ENCODE measurements around the gene NFATC1.

The NFATC1 gene

DNA sequence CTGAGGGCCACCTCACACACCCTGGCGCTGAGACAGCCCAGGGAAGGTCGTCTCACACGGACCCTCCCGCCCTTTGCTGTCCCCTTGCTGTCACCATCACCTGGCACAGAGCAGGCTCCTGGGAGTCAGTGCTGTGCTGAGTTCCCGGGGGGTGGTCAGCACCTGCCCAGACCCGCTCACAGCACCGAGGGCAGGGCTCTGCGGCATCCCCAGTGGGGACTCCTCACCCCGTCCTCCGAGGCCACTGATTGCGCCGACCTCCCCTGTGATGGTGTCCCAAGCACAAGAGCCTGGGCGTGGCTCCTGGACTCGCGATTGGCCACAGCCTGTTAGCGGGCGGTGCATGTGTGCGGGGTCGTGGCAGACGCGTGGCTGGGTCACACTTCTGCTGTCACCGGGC lies 65.9 kb downstream of the NFATC1 start:
- Histone ChIP-seq H3K27ac (ENCODE audit: low read length) (no peak overlapping the region), H3K9ac (ENCODE audit: low read depth, low read length) (no peak overlapping the region), H3K9me3 (ENCODE audit: insufficient read depth, low read length, severe bottlenecking) (no peaks in the 10 kb centered on the region), H2AFZ (ENCODE audit: low read depth, low read length) (no peak overlapping the region), H3K4me1 (ENCODE audit: insufficient read depth, low read length) (no peaks in the 10 kb centered on the region), H3K79me2 (ENCODE audit: insufficient read depth, low read length) (no peaks in the 10 kb centered on the region), H3K4me2 (ENCODE audit: insufficient read depth, low read length) (no peak overlapping the region), H3K4me3 (ENCODE audit: low read depth in 1 of 2, low read length in 2 of 2) (no peak overlapping the region), H4K20me1 (ENCODE audit: insufficient read depth, low read length) (no peaks in the 10 kb centered on the region; the same call in none of the 2 replicates), H3K27me3 (ENCODE audit: insufficient read depth, low read length, poor library complexity) (no peaks in the 10 kb centered on the region), H3K36me3 (ENCODE audit: insufficient read depth, low read length) (peaks cover 11% of the 10 kb centered on the region)
- DNase-seq (no peak), ATAC-seq (ENCODE audit: insufficient read depth, low read depth) (no peak)
- TF ChIP-seq, protein P1, sequence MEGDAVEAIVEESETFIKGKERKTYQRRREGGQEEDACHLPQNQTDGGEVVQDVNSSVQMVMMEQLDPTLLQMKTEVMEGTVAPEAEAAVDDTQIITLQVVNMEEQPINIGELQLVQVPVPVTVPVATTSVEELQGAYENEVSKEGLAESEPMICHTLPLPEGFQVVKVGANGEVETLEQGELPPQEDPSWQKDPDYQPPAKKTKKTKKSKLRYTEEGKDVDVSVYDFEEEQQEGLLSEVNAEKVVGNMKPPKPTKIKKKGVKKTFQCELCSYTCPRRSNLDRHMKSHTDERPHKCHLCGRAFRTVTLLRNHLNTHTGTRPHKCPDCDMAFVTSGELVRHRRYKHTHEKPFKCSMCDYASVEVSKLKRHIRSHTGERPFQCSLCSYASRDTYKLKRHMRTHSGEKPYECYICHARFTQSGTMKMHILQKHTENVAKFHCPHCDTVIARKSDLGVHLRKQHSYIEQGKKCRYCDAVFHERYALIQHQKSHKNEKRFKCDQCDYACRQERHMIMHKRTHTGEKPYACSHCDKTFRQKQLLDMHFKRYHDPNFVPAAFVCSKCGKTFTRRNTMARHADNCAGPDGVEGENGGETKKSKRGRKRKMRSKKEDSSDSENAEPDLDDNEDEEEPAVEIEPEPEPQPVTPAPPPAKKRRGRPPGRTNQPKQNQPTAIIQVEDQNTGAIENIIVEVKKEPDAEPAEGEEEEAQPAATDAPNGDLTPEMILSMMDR (IDR thresholded peaks at IDR 0.05; ENCODE audit: borderline replicate concordance, extremely low read depth, low read length, poor library complexity, severe bottlenecking): no peak
- TF ChIP-seq EZH2 (IDR thresholded peaks at IDR 0.05; ENCODE audit: borderline replicate concordance, low read depth, low read length, severe bottlenecking): no peak

DNA sequence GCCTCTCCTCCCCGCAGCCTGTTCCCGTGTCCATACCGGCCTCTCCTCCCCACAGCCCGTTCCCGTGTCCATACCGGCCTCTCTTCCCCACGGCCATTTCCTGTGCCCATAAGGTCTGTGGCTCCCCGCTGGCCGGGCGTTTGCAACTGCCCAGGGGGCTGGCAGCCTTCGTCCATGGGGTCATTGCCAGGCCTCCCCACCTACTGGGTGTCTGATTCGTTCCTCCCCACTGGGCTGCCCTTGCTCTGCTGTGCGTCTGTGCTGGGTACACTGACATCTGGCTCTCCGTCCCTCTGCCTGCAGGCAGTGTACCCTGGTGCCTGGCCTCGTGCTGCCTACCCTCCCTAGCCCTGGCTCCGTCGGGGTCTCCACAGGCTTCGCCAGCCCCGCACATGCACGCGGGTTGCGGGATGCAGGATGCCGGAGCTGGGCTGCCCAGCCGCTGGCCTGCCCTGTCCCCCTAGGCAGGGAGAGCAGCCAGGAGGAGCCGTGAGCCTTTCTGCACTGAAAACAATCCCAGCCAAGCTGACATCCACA lies 67.8 kb downstream of the NFATC1 start:
- Histone ChIP-seq H4K20me1 (ENCODE audit: insufficient read depth, low read length) (no peaks in the 10 kb centered on the region; the same call in none of the 2 replicates), H3K4me1 (ENCODE audit: insufficient read depth, low read length) (no peaks in the 10 kb centered on the region), H3K9me3 (ENCODE audit: insufficient read depth, low read length, severe bottlenecking) (no peaks in the 10 kb centered on the region), H3K27me3 (ENCODE audit: insufficient read depth, low read length, poor library complexity) (no peaks in the 10 kb centered on the region), H3K79me2 (ENCODE audit: insufficient read depth, low read length) (no peaks in the 10 kb centered on the region), H3K4me2 (ENCODE audit: insufficient read depth, low read length) (no peak overlapping the region), H2AFZ (ENCODE audit: low read depth, low read length) (no peak overlapping the region), H3K9ac (ENCODE audit: low read depth, low read length) (no peak overlapping the region), H3K27ac (ENCODE audit: low read length) (no peak overlapping the region), H3K4me3 (ENCODE audit: low read depth in 1 of 2, low read length in 2 of 2) (no peak overlapping the region), H3K36me3 (ENCODE audit: insufficient read depth, low read length) (peaks cover 15% of the 10 kb centered on the region)
- ATAC-seq (ENCODE audit: insufficient read depth, low read depth) (no peak), DNase-seq (no peak)
- TF ChIP-seq EZH2 (IDR thresholded peaks at IDR 0.05; ENCODE audit: borderline replicate concordance, low read depth, low read length, severe bottlenecking): no peak
- TF ChIP-seq, protein P1 (IDR thresholded peaks at IDR 0.05; ENCODE audit: borderline replicate concordance, extremely low read depth, low read length, poor library complexity, severe bottlenecking): no peak

DNA sequence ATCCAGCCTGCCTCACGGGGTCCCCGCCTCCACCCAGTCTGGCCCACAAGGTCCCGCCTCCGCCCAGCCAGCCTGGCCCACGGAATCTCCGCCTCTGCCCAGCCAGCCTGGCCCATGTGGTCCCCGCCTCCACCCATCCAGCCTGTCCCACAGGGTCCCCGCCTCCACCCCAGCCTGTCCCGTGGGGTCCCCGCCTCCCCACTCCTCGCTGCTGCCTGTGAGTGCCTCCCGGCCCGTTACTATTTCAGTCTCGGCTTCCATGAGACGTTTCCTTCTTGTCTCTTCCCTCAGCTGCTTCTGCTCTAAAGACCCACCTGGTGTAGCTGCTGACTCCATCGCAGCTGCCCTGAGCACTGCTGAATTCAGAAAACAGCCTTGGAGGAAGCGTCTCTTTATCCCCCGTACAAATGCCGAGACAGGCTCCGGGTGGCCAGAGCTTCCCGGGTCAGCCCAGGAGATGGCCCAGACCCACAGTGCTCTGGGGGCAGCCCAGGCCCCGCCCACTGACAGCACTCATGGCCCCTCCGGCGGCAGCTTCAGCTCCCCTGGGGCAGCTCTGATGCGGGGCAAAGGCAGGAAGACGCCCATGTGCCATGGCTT lies 69.8 kb downstream of the NFATC1 start:
- Histone ChIP-seq H3K9ac (ENCODE audit: low read depth, low read length) (no peak overlapping the region), H3K27ac (ENCODE audit: low read length) (no peak overlapping the region), H3K4me2 (ENCODE audit: insufficient read depth, low read length) (no peak overlapping the region), H3K4me3 (ENCODE audit: low read depth in 1 of 2, low read length in 2 of 2) (no peak overlapping the region), H3K9me3 (ENCODE audit: insufficient read depth, low read length, severe bottlenecking) (no peaks in the 10 kb centered on the region), H2AFZ (ENCODE audit: low read depth, low read length) (no peak overlapping the region), H4K20me1 (ENCODE audit: insufficient read depth, low read length) (no peaks in the 10 kb centered on the region; the same call in 1 of the 2 replicates), H3K79me2 (ENCODE audit: insufficient read depth, low read length) (no peaks in the 10 kb centered on the region), H3K36me3 (ENCODE audit: insufficient read depth, low read length) (peaks cover 26% of the 10 kb centered on the region), H3K27me3 (ENCODE audit: insufficient read depth, low read length, poor library complexity) (no peaks in the 10 kb centered on the region), H3K4me1 (ENCODE audit: insufficient read depth, low read length) (no peaks in the 10 kb centered on the region)
- no peak for ATAC-seq (ENCODE audit: insufficient read depth, low read depth)
- TF ChIP-seq, protein P1 (IDR thresholded peaks at IDR 0.05; ENCODE audit: borderline replicate concordance, extremely low read depth, low read length, poor library complexity, severe bottlenecking): no peak
- no peak for TF ChIP-seq EZH2 (IDR thresholded peaks at IDR 0.05; ENCODE audit: borderline replicate concordance, low read depth, low read length, severe bottlenecking)
- no peak for DNase-seq

Measured in DND-41 (cell line).